Kidney (tissue), 14 donors: ENCODE results near the gene C11orf21. TPM values are rescaled to one million over a fixed set of nuclear protein-coding genes. Genes with fewer than 3 reads are reported as not detected.

Experiments
- DNase-seq, 5 donors: peaks; one replicate each; pipeline ENCODE4 v3.0.0-alpha.2; 2013 to 2020
- FAIRE-seq: peaks from 2 replicates; lab custom pipeline; 2012; peaks lifted over from hg19 to GRCh38; lab: Jason Lieb, UNC
- H3K27ac ChIP-seq, 2 donors: one replicate each; pipeline ENCODE4 v1.7.0; 2013; ENCODE audit warnings: low read depth in 2 of 2, low read length in 2 of 2, inconsistent platforms in 1 of 2
- H3K27me3 ChIP-seq: one replicate; pipeline ENCODE4 v1.7.1; 2013; ENCODE audit warnings: low read length, inconsistent platforms; ENCODE audit not compliant: control insufficient read depth, insufficient read depth
- H3K36me3 ChIP-seq, 3 donors: one replicate each; pipeline versions ENCODE4 v1.7.0 to v1.7.1; 2013; ENCODE audit warnings: low read length in 3 of 3, control low read depth in 1 of 3, inconsistent platforms in 1 of 3; ENCODE audit not compliant: insufficient read depth in 3 of 3, control insufficient read depth in 2 of 3
- H3K4me1 ChIP-seq, 3 donors: one replicate each; pipeline versions ENCODE4 v1.7.0 to v1.7.1; 2013; ENCODE audit warnings: low read length in 3 of 3, inconsistent platforms in 1 of 3, low read depth in 1 of 3; ENCODE audit not compliant: control insufficient read depth in 2 of 3, insufficient read depth in 2 of 3
- H3K4me3 ChIP-seq, 3 donors: one replicate each; pipeline versions ENCODE4 v1.7.0 to v1.8.1; 2013; ENCODE audit warnings: low read length in 3 of 3, control low read depth in 1 of 3, inconsistent platforms in 1 of 3
- H3K9ac ChIP-seq, 3 donors: one replicate each; pipeline versions ENCODE4 v1.7.0 to v1.7.1; 2013; ENCODE audit warnings: low read length in 3 of 3, control low read depth in 1 of 3, inconsistent platforms in 1 of 3
- H3K9me3 ChIP-seq, 3 donors: one replicate each; pipeline versions ENCODE4 v1.7.0 to v1.7.1; 2013; ENCODE audit warnings: low read length in 3 of 3, control low read depth in 1 of 3, inconsistent platforms in 1 of 3; ENCODE audit not compliant: control insufficient read depth in 2 of 3, insufficient read depth in 1 of 3
- CTCF ChIP-seq: IDR thresholded peaks from 3 replicates; pipeline ENCODE4 v1.5.1; 2012; ENCODE audit warnings: mild to moderate bottlenecking, moderate library complexity, borderline replicate concordance; ENCODE audit not compliant: insufficient read depth; ENCODE audit errors: extremely low read depth
- intact Hi-C: fragments of 100-400 bp; cut with DNase I; formaldehyde crosslinking; loops from one replicate; pipeline ENCODE4 v1.11.1; 2022
- polyA plus RNA-seq: library from polyadenylated mRNA; stranded (reverse); fragments of 350-450 nt; fragmentation: Illumina TruSeq; extraction: RNeasy Lipid Tissue Mini Kit (QIAGEN cat#74804); gene quantifications from one replicate; pipeline ENCODE4 v1.2.3, GENCODE V29; 2014; ENCODE audit warnings: low read depth, low replicate concordance; ENCODE audit not compliant: insufficient read depth
- total RNA-seq: library from RNA; stranded (reverse); fragmentation: NEBNext Ultra II Directional; extraction: Animal tissue kit (Norgen Biotek cat#: 25700); gene quantifications from one replicate; pipeline ENCODE4 v1.2.1, GENCODE V29; 2021
- donor health status: control.
- donor health status: control.
- donor health status: control.
- donor health status: control.
- donor health status: control.
- donor health status: DM: yes; HTN: yes; CAD: no.
- donor health status: Normal renal cell carcinoma (clear cell type).

Gene C11orf21
- total and polyA plus RNA-seq, 2 donors from 2014 or later = 0.17 to 4.9 TPM

- intact Hi-C loops = no loop called here
- Histone ChIP-seq H3K4me1 (peaks cover 0 to 4% (median 0%) of the 10 kb centered on the region in 3 donors), H3K36me3 (no peaks in the 10 kb centered on the region), H3K27ac (peak overlapping the region in 1 of 2 donors; percentile 32), H3K4me3 (no peak overlapping the region), H3K9me3 (no peaks in the 10 kb centered on the region), H3K9ac (no peak overlapping the region), H3K27me3 (no peaks in the 10 kb centered on the region)
- FAIRE-seq (no peak), DNase-seq (peak in 3 of 5 donors; percentile 9 to 78 (median 52))
- TF ChIP-seq CTCF = no peak
Measured at GRCh38 chr11:2277008-2277346, 24.7 kb downstream of the C11orf21 start.

DNA sequence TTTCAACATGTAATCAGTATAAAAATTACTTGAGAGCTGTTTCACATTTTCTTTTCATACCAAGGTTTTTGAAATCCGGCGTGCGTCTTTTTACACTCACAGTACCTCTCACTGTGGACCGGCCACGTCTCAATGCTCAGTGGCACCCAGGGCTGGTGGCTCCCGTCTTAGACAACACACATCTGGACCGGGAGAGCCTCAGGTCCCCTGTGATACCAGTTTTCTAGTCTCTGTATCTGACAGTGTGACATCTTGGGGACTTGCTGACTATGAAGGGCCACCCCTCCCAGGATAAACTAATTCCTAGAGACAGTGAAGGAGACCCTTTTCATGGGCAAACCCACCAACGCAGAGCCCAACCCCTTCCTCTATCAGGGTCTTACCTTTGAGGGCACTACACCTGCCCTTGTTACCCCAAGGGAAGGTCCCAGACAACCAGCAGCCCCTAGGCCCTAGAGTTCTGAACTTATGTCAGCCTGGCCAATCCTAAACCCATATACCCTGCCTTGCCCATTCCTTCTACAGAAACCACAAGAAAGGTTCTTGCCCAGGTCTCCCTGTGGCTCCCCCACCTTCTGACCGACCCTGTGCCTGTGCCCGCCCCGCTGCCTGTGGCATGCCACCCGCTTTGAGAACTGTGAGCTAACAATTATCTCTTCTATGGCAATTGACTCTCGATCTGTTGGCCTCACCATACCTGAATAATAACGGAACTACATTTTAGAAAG is 25.3 kb downstream of the C11orf21 start:
- H3K36me3 ChIP-seq = no peaks in the 10 kb centered on the region
- peaks cover 3% of the 10 kb centered on the region for H3K27me3 ChIP-seq
- DNase-seq = peak in 1 of 5 donors; percentile 49
- FAIRE-seq = no peak
- TF ChIP-seq CTCF = no peak
- intact Hi-C loops = no loop called here
- no peak overlapping the region for H3K4me3 ChIP-seq
- no peaks in the 10 kb centered on the region for H3K9me3 ChIP-seq
- peak overlapping the region in 1 of 2 donors; percentile 32 for H3K27ac ChIP-seq
- H3K4me1 ChIP-seq = peaks cover 0 to 4% (median 0%) of the 10 kb centered on the region in 3 donors
- H3K9ac ChIP-seq = no peak overlapping the region

GRCh38 chr11:2275334-2276279 is 26.1 kb downstream of the C11orf21 start:
- intact Hi-C loops = no loop called here
- no peak overlapping the region for H3K27ac ChIP-seq
- DNase-seq = peak in 2 of 5 donors; percentile 5 to 60
- H3K9ac ChIP-seq = no peak overlapping the region
- no peaks in the 10 kb centered on the region for H3K36me3 ChIP-seq
- no peak for TF ChIP-seq CTCF
- H3K4me3 ChIP-seq = no peak overlapping the region
- H3K9me3 ChIP-seq = no peaks in the 10 kb centered on the region
- peaks cover 3% of the 10 kb centered on the region for H3K27me3 ChIP-seq
- no peak for FAIRE-seq
- peaks cover 0 to 4% (median 0%) of the 10 kb centered on the region in 3 donors for H3K4me1 ChIP-seq
